ENCODE results near the gene STYXL2. TPM values are rescaled to one million over a fixed set of nuclear protein-coding genes. Genes with fewer than 3 reads are reported as not detected.

The STYXL2 gene
- total and polyA plus RNA-seq, 9 of the 15 experiments (the other 6 are each of a cell fraction or from before 2014, with no cell fraction given), result not detected

DNA sequence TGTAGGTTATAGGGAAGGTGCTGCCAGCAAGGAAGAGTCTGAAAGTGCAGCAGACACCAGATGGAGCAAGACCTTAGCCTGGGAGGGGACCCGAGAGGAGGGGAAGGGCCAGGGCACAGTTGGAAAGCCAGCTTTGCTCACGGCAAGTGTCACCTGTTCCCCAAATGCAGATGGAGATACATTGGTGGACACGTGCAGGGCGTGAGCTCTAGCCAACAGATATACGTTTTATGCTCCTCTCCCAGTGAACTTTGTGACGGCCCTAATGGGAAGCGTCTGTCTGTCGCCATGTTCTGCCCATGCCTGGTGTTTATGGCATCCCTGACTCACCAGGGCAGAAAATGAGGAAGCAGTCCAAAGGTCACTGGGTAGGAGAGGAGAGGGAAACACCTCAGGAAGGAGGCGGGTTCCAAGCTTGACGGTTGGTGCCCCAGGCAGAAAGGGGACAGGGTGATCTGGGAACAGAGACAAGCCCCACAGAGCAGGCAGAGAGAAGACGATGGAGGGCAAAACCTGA lies 11.3 kb upstream of the STYXL2 start:
- CTCF ChIA-PET (ENCODE audit: low intra/inter-chr PET ratio), result no interaction called here
- Histone ChIP-seq H3K4me2 (ENCODE audit: insufficient read depth, low read length) (no peak overlapping the region), H3K36me3 (ENCODE audit: control insufficient read depth, insufficient read depth, low read length) (no peaks in the 10 kb centered on the region), H3K9me3 (replicated peaks; ENCODE audit: control insufficient read depth, insufficient read depth, low read depth, low read length) (no peaks in the 10 kb centered on the region), H3K4me1 (replicated peaks in 1 of 2; ENCODE audit: control insufficient read depth in 2 of 2, insufficient read depth in 2 of 2, low read length in 2 of 2) (no peaks in the 10 kb centered on the region), H3K27me3 (ENCODE audit: control insufficient read depth in 2 of 2, insufficient read depth in 2 of 2, low read length in 2 of 2) (peaks cover 63 to 71% of the 10 kb centered on the region in 2 experiments), H4K20me1 (replicated peaks; ENCODE audit: control insufficient read depth, insufficient read depth, low read length) (no peaks in the 10 kb centered on the region; the same call in 1 of the 2 replicates), H3K27ac (ENCODE audit: extremely low read depth, low read depth, low read length) (no peak overlapping the region), H3K79me2 (ENCODE audit: control insufficient read depth, insufficient read depth, low read length) (no peaks in the 10 kb centered on the region), H2AFZ (ENCODE audit: low read depth, low read length) (no peak overlapping the region), H3K4me3 (no peak overlapping the region), H3K9ac (ENCODE audit: insufficient read depth in 1 of 2, low read depth in 2 of 2, low read length in 2 of 2) (no peak overlapping the region), H3K9me1 (ENCODE audit: control insufficient read depth, insufficient read depth, low read length) (no peaks in the 10 kb centered on the region)
- DNase-seq (ENCODE audit: extremely low read depth in 1 of 4, low spot score in 3 of 4) (no peak), FAIRE-seq (no peak), ATAC-seq (no peak)
- in situ Hi-C loops (cut with MboI) (no loop called here), intact Hi-C loops (cut with micrococcal nuclease) (no loop called here)
- 2% methylated on average over 11 of the region's 11 CpGs for WGBS (ENCODE audit: insufficient coverage, low coverage, missing lambda C conversion rate)
- POLR2A ChIA-PET, result interaction anchor here (0.7 to 1.9 kb wide), 3 partner anchors 14 to 622 kb away, joined by 3 to 7 read pairs (median 3); no protein-coding TSS in a partner anchor
- BruUV-seq (replicated peaks), result no TSS peak
- TF ChIP-seq ZNF583 (CRISPR knock-in tag; IDR thresholded peaks at IDR 0.05) (no peak), POLR2AphosphoS2 (IDR thresholded peaks at IDR 0.05; ENCODE audit: low read length) (no peak), JUN (IDR thresholded peaks at IDR 0.05; ENCODE audit: borderline replicate concordance, low read depth, low read length) (no peak), JUN (CRISPR knock-in tag; IDR thresholded peaks at IDR 0.05; ENCODE audit: borderline replicate concordance) (no peak), RBM17 (IDR thresholded peaks at IDR 0.05; ENCODE audit: borderline replicate concordance, low read depth, low read length) (no peak), MEIS2 (IDR thresholded peaks at IDR 0.05; ENCODE audit: partially characterized antibody) (no peak), ZSCAN32 (CRISPR knock-in tag; IDR thresholded peaks at IDR 0.05) (no peak), ZNF408 (CRISPR knock-in tag; IDR thresholded peaks at IDR 0.05; ENCODE audit: low read depth) (no peak), KLF10 (CRISPR knock-in tag; IDR thresholded peaks at IDR 0.05) (no peak), ESRRA (IDR thresholded peaks at IDR 0.05; ENCODE audit: borderline replicate concordance, low read depth) (no peak), IFI16 (CRISPR knock-in tag; IDR thresholded peaks at IDR 0.05) (no peak), MIER1 (IDR thresholded peaks at IDR 0.05; ENCODE audit: low read depth) (no peak), ZBED1 (IDR thresholded peaks at IDR 0.05) (no peak), SMC3 (conservative IDR thresholded peaks at IDR 0.05; ENCODE audit: insufficient read depth, low read depth, low read length) (no peak), TCF3 (CRISPR knock-in tag; IDR thresholded peaks at IDR 0.05) (no peak)
- TF ChIP-seq, protein P1, sequence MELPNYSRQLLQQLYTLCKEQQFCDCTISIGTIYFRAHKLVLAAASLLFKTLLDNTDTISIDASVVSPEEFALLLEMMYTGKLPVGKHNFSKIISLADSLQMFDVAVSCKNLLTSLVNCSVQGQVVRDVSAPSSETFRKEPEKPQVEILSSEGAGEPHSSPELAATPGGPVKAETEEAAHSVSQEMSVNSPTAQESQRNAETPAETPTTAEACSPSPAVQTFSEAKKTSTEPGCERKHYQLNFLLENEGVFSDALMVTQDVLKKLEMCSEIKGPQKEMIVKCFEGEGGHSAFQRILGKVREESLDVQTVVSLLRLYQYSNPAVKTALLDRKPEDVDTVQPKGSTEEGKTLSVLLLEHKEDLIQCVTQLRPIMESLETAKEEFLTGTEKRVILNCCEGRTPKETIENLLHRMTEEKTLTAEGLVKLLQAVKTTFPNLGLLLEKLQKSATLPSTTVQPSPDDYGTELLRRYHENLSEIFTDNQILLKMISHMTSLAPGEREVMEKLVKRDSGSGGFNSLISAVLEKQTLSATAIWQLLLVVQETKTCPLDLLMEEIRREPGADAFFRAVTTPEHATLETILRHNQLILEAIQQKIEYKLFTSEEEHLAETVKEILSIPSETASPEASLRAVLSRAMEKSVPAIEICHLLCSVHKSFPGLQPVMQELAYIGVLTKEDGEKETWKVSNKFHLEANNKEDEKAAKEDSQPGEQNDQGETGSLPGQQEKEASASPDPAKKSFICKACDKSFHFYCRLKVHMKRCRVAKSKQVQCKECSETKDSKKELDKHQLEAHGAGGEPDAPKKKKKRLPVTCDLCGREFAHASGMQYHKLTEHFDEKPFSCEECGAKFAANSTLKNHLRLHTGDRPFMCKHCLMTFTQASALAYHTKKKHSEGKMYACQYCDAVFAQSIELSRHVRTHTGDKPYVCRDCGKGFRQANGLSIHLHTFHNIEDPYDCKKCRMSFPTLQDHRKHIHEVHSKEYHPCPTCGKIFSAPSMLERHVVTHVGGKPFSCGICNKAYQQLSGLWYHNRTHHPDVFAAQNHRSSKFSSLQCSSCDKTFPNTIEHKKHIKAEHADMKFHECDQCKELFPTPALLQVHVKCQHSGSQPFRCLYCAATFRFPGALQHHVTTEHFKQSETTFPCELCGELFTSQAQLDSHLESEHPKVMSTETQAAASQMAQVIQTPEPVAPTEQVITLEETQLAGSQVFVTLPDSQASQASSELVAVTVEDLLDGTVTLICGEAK (IDR thresholded peaks at IDR 0.05), result no peak
- TF ChIP-seq, protein P1 (CRISPR knock-in tag; IDR thresholded peaks at IDR 0.05), result no peak
